Urinary bladder (tissue), 4 donors: Measurements from ENCODE around the gene VTN. TPM values are rescaled to one million over a fixed set of nuclear protein-coding genes. Genes with fewer than 3 reads are reported as not detected.

ENCODE experiments used
- DNase-seq: peaks from one replicate; pipeline ENCODE4 v3.0.0-alpha.2; 2015; ENCODE audit errors: extremely low spot score
- H3K27ac ChIP-seq: one replicate; pipeline ENCODE4 v1.5.1; 2013; ENCODE audit warnings: low read depth, mild to moderate bottlenecking, moderate library complexity
- H3K36me3 ChIP-seq: one replicate; pipeline ENCODE4 v1.6.1; 2013; ENCODE audit warnings: mild to moderate bottlenecking, moderate library complexity; ENCODE audit not compliant: insufficient read depth
- H3K4me1 ChIP-seq: one replicate; pipeline ENCODE4 v1.6.1; 2013; ENCODE audit warnings: mild to moderate bottlenecking, moderate library complexity; ENCODE audit not compliant: insufficient read depth
- H3K4me3 ChIP-seq: one replicate; pipeline ENCODE4 v1.5.1; 2013; ENCODE audit warnings: low read depth, low read length
- WGBS: extraction: QIAGEN DNeasy Blood & Tissue Kit; methylation state at CpG from one replicate; pipeline ENCODE4 v1.1.7; 2013; 5-methylcytosine and 5-hydroxymethylcytosine counted together
- polyA plus RNA-seq: library from polyadenylated mRNA; stranded (reverse); fragments of 200-250 nt; gene quantifications from one replicate; pipeline ENCODE4 v1.2.3, GENCODE V29; 2013
- total RNA-seq: library from RNA; depleted of rRNA; stranded (reverse); fragments of >200 nt; gene quantifications from one replicate; pipeline ENCODE4 v1.2.3, GENCODE V29; 2014
- donor health status: healthy with polysubstance abuse.
- donor health status: healthy.

Gene VTN
- total and polyA plus RNA-seq, 2 donors: 1.1 to 7.4 TPM

GRCh38 chr17:28335959-28336871 lies 33.9 kb downstream of the VTN start:
- H3K4me1 ChIP-seq: no peaks in the 10 kb centered on the region
- H3K36me3 ChIP-seq: peaks cover 4% of the 10 kb centered on the region
- peak overlapping the region; percentile 70 for H3K27ac ChIP-seq
- DNase-seq: peak; percentile 70
- 6% methylated on average over 29 of the region's 29 CpGs for WGBS
- peak overlapping the region; percentile 78 for H3K4me3 ChIP-seq

- H3K36me3 ChIP-seq: peaks cover 4% of the 10 kb centered on the region
- WGBS: under 1% methylated on average over 62 of the region's 62 CpGs
- H3K27ac ChIP-seq: peak within 1 kb of the TSS; percentile 82
- H3K4me1 ChIP-seq: no peaks in the 10 kb centered on the region
- DNase-seq: peak; percentile 99
- H3K4me3 ChIP-seq: peak within 1 kb of the TSS; percentile 78
Observed at GRCh38 chr17:28335201-28335958, 34.7 kb downstream of the VTN start, which contains the start of the genes IFT20 and TNFAIP1. TSS of gene IFT20 (minus strand) at chr17:28335472. CDS start at chr17:28331985, 3,487 bp downstream. TSS of gene TNFAIP1 (plus strand) at chr17:28335761. CDS start at chr17:28339522, 3,761 bp downstream.

GRCh38 chr17:28334666-28335200 lies 35.4 kb downstream of the VTN start:
- peaks cover 4% of the 10 kb centered on the region for H3K36me3 ChIP-seq
- DNase-seq: no peak
- 9% methylated on average over 18 of the region's 18 CpGs for WGBS
- peak overlapping the region; percentile 82 for H3K27ac ChIP-seq
- H3K4me3 ChIP-seq: peak overlapping the region; percentile 72
- no peaks in the 10 kb centered on the region for H3K4me1 ChIP-seq

- H3K4me3 ChIP-seq: peak overlapping the region; percentile 72
- H3K27ac ChIP-seq: no peak overlapping the region
- no peaks in the 10 kb centered on the region for H3K4me1 ChIP-seq
- no peak for DNase-seq
- H3K36me3 ChIP-seq: peaks cover 4% of the 10 kb centered on the region
- WGBS: 56% methylated on average over 6 of the region's 6 CpGs
Observed at GRCh38 chr17:28334171-28334570, 35.9 kb downstream of the VTN start.

- Histone ChIP-seq H3K36me3 (peaks cover 4% of the 10 kb centered on the region), H3K4me1 (no peaks in the 10 kb centered on the region), H3K4me3 (no peak overlapping the region), H3K27ac (no peak overlapping the region)
- DNase-seq: no peak
- 53% methylated on average over 1 of the region's 1 CpG for WGBS
Observed at GRCh38 chr17:28333083-28333746, 36.9 kb downstream of the VTN start.

GRCh38 chr17:28331891-28332420 lies 38.2 kb downstream of the VTN start:
- 89% methylated on average over 6 of the region's 6 CpGs for WGBS
- DNase-seq: no peak

GRCh38 chr17:28330671-28331070 lies 39.4 kb downstream of the VTN start:
- WGBS: 90% methylated on average over 5 of the region's 5 CpGs
- DNase-seq: no peak
- Histone ChIP-seq H3K4me3 (no peak overlapping the region), H3K36me3 (peaks cover 5% of the 10 kb centered on the region), H3K27ac (no peak overlapping the region), H3K4me1 (no peaks in the 10 kb centered on the region)

More at GRCh38 chr17:28331891-28332420, 38.2 kb downstream of the VTN start:
- H3K27ac ChIP-seq: no peak overlapping the region
- H3K4me1 ChIP-seq: no peaks in the 10 kb centered on the region
- peaks cover 4% of the 10 kb centered on the region for H3K36me3 ChIP-seq
- H3K4me3 ChIP-seq: no peak overlapping the region

- Histone ChIP-seq H3K4me1 (no peaks in the 10 kb centered on the region), H3K27ac (no peak overlapping the region), H3K4me3 (no peak overlapping the region), H3K36me3 (peaks cover 5% of the 10 kb centered on the region)
- 62% methylated on average over 4 of the region's 4 CpGs for WGBS
- DNase-seq: no peak
Observed at GRCh38 chr17:28328325-28328724, 41.8 kb downstream of the VTN start.

- no peak for DNase-seq
- Histone ChIP-seq H3K4me3 (no peak overlapping the region), H3K36me3 (peaks cover 5% of the 10 kb centered on the region), H3K4me1 (no peaks in the 10 kb centered on the region), H3K27ac (no peak overlapping the region)
- 58% methylated on average over 3 of the region's 3 CpGs for WGBS
Observed at GRCh38 chr17:28327709-28328108, 42.4 kb downstream of the VTN start.

GRCh38 chr17:28327031-28327607 lies 43.0 kb downstream of the VTN start:
- Histone ChIP-seq H3K36me3 (peaks cover 5% of the 10 kb centered on the region), H3K4me1 (no peaks in the 10 kb centered on the region), H3K27ac (no peak overlapping the region), H3K4me3 (no peak overlapping the region)
- WGBS: 88% methylated on average over 9 of the region's 9 CpGs
- no peak for DNase-seq

GRCh38 chr17:28326114-28326513 lies 44.0 kb downstream of the VTN start:
- DNase-seq: peak; percentile 36
- 78% methylated on average over 7 of the region's 7 CpGs for WGBS
- Histone ChIP-seq H3K4me1 (no peaks in the 10 kb centered on the region), H3K36me3 (peaks cover 2% of the 10 kb centered on the region), H3K27ac (no peak overlapping the region), H3K4me3 (no peak overlapping the region)

GRCh38 chr17:28325211-28325610 lies 44.9 kb downstream of the VTN start:
- no peak for DNase-seq

More at GRCh38 chr17:28325211-28325610, 44.9 kb downstream of the VTN start:
- WGBS: 65% methylated on average over 5 of the region's 5 CpGs
- Histone ChIP-seq H3K4me1 (no peaks in the 10 kb centered on the region), H3K36me3 (peaks cover 2% of the 10 kb centered on the region), H3K4me3 (no peak overlapping the region), H3K27ac (no peak overlapping the region)
